PFSK-1 (cell line): ENCODE results near the gene APIP.

ENCODE experiments used
- POLR2AphosphoS5 ChIP-seq: IDR thresholded peaks from 2 replicates; pipeline ENCODE4 v1.6.1; 2012; ENCODE audit warnings: low read depth, mild to moderate bottlenecking, control low read depth, low read length, moderate library complexity
- SIN3A ChIP-seq: IDR thresholded peaks from 2 replicates; pipeline ENCODE4 v1.6.1; 2012; ENCODE audit warnings: mild to moderate bottlenecking, low read length, moderate library complexity, borderline replicate concordance; ENCODE audit not compliant: insufficient read depth
- TAF1 ChIP-seq: IDR thresholded peaks from 2 replicates; pipeline ENCODE4 v1.6.1; 2012; ENCODE audit warnings: low read length, control low read depth, borderline replicate concordance; ENCODE audit not compliant: insufficient read depth
- TF ChIP-seq, protein P1 (sequence below), 2 experiments: IDR thresholded peaks; 2 replicates each; pipeline versions ENCODE4 v1.6.1 to v1.8.0; 2011 to 2012; ENCODE audit warnings: low read depth in 2 of 2, low read length in 2 of 2, control low read depth in 1 of 2, inconsistent platforms in 1 of 2, mild to moderate bottlenecking in 1 of 2, moderate library complexity in 1 of 2; ENCODE audit not compliant: insufficient read depth in 1 of 2

DNA sequence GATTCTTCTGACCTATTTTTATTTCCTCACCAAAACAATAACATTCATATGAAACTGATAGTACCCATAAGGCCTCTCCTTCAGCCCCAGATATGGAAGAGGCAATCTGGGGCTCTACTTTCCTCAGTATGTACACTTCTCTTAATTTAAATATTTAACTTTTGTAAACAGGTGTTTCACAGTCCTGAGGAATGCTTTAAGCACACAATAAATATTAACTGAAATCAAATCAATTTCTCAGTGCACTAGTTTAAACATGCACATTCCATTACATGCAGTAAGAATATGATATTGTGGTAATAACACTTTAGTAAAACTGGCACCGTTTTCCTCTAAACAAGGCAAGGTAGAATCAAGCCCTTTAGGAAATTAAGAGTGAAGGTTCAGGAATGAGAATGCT, 28.9 kb downstream of the APIP start:
- TF ChIP-seq, protein P1, sequence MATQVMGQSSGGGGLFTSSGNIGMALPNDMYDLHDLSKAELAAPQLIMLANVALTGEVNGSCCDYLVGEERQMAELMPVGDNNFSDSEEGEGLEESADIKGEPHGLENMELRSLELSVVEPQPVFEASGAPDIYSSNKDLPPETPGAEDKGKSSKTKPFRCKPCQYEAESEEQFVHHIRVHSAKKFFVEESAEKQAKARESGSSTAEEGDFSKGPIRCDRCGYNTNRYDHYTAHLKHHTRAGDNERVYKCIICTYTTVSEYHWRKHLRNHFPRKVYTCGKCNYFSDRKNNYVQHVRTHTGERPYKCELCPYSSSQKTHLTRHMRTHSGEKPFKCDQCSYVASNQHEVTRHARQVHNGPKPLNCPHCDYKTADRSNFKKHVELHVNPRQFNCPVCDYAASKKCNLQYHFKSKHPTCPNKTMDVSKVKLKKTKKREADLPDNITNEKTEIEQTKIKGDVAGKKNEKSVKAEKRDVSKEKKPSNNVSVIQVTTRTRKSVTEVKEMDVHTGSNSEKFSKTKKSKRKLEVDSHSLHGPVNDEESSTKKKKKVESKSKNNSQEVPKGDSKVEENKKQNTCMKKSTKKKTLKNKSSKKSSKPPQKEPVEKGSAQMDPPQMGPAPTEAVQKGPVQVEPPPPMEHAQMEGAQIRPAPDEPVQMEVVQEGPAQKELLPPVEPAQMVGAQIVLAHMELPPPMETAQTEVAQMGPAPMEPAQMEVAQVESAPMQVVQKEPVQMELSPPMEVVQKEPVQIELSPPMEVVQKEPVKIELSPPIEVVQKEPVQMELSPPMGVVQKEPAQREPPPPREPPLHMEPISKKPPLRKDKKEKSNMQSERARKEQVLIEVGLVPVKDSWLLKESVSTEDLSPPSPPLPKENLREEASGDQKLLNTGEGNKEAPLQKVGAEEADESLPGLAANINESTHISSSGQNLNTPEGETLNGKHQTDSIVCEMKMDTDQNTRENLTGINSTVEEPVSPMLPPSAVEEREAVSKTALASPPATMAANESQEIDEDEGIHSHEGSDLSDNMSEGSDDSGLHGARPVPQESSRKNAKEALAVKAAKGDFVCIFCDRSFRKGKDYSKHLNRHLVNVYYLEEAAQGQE (IDR thresholded peaks at IDR 0.05; ENCODE audit: insufficient read depth in 1 of 2, low read depth in 2 of 2, low read length in 2 of 2) = no peak
- TF ChIP-seq POLR2AphosphoS5 (no peak), TAF1 (no peak), SIN3A (no peak)
